WERI-Rb-1 (cell line): Measurements from ENCODE around the gene AARS2.

Experiments used
- DNase-seq: peaks from one replicate; pipeline ENCODE4 v3.0.0-alpha.2; 2020
- H3K27ac ChIP-seq: fragments of 250-450 bp; sonication (Bioruptor Pico); 2 replicates; pipeline ENCODE4 v1.5.1; 2020; ENCODE audit warnings: mild to moderate bottlenecking, moderate library complexity
- H3K27me3 ChIP-seq: fragments of 250-450 bp; sonication (Bioruptor Pico); 2 replicates; pipeline ENCODE4 v1.5.1; 2021; ENCODE audit warnings: mild to moderate bottlenecking, low read depth, moderate library complexity; ENCODE audit not compliant: insufficient read depth, severe bottlenecking
- H3K36me3 ChIP-seq: fragments of 250-450 bp; sonication (Bioruptor Pico); 2 replicates; pipeline ENCODE4 v1.5.1; 2020; ENCODE audit warnings: mild to moderate bottlenecking, moderate library complexity
- H3K4me3 ChIP-seq: 2 replicates; pipeline ENCODE4 v1.5.1; 2011; ENCODE audit warnings: low read depth, mild to moderate bottlenecking, control low read depth, low read length
- H3K9me3 ChIP-seq: fragments of 250-450 bp; sonication (Bioruptor Pico); 2 replicates; pipeline ENCODE4 v1.5.1; 2021; ENCODE audit warnings: mild to moderate bottlenecking, moderate library complexity; ENCODE audit not compliant: severe bottlenecking
- TF ChIP-seq, protein P1 (sequence below): IDR thresholded peaks from 2 replicates; pipeline ENCODE4 v1.5.1; 2011; ENCODE audit warnings: low read depth, mild to moderate bottlenecking, control low read depth, inconsistent platforms, low read length

AARS2 gene

DNA sequence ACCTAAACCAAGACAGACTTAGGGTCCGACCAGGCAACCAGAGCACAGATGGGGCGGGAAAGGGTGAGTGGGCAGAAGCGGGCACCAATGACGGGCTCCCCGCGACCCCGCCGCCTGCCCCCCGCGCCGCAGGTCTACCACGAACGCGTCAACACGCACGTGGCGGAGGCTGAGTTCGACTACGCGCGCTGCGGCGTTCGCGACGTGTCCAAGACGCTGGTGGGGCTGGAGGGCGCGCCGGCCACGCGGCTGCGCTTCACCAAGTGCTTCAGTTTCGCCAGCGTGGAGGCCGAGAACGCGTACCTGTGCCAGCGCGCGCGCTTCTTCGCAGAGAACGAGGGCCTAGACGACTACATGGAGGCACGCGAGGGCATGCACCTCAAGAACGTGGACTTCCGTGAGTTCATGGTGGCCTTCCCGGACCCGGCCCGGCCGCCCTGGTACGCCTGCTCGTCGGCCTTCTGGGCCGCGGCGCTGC is 37.8 kb downstream of the AARS2 start:
- H3K4me3 ChIP-seq: no peak overlapping the region
- peaks cover 40% of the 10 kb centered on the region for H3K36me3 ChIP-seq
- no peaks in the 10 kb centered on the region for H3K27me3 ChIP-seq
- no peaks in the 10 kb centered on the region for H3K9me3 ChIP-seq
- TF ChIP-seq, protein P1, sequence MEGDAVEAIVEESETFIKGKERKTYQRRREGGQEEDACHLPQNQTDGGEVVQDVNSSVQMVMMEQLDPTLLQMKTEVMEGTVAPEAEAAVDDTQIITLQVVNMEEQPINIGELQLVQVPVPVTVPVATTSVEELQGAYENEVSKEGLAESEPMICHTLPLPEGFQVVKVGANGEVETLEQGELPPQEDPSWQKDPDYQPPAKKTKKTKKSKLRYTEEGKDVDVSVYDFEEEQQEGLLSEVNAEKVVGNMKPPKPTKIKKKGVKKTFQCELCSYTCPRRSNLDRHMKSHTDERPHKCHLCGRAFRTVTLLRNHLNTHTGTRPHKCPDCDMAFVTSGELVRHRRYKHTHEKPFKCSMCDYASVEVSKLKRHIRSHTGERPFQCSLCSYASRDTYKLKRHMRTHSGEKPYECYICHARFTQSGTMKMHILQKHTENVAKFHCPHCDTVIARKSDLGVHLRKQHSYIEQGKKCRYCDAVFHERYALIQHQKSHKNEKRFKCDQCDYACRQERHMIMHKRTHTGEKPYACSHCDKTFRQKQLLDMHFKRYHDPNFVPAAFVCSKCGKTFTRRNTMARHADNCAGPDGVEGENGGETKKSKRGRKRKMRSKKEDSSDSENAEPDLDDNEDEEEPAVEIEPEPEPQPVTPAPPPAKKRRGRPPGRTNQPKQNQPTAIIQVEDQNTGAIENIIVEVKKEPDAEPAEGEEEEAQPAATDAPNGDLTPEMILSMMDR: no peak
- no peak for DNase-seq
- H3K27ac ChIP-seq: no peak overlapping the region

DNA sequence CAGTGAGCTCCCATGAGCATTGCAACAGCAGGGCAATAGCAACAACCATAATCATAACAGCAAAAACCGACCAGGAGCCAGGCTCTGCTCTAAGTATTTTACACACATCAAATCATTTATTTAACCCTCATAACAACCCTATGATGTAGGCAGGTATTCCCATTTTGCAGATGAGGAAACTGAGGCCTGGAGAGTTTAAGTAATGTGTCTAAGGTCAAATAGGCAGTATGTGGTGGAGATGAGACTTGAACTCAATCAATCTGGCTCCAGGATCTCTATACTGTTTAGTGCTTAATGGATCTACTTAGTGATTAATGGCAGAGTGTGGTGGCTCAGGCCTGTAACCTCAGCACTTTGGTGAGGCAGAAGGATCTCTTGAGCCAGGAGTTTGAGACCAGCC is 39.5 kb downstream of the AARS2 start:
- no peak overlapping the region for H3K4me3 ChIP-seq
- H3K27ac ChIP-seq: no peak overlapping the region
- H3K9me3 ChIP-seq: no peaks in the 10 kb centered on the region
- no peak for DNase-seq
- H3K36me3 ChIP-seq: peaks cover 40% of the 10 kb centered on the region
- no peaks in the 10 kb centered on the region for H3K27me3 ChIP-seq
- TF ChIP-seq, protein P1: no peak

DNA sequence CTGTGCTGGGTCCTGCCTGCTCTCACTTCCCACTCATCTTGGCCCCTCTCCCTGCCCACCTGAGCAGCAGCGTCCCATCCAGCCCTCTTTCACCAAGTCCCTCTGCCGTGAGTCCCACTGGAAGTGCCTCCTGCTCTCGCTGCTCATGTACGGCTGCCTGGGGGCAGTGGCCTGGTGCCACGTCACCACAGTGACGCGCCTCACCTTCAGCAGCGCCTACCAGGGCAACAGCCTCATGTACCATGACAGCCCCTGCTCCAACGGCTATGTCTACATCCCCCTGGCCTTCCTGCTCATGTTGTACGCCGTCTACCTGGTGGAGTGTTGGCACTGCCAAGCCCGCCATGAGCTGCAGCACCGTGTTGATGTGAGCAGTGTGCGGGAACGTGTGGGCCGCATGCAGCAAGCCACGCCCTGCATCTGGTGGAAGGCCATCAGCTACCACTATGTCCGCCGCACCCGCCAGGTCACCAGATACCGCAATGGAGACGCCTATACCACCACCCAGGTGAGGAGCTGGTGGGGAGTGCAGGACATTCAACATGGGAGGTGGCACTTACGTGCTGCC is 40.1 kb downstream of the AARS2 start:
- Histone ChIP-seq H3K9me3 (no peaks in the 10 kb centered on the region), H3K27ac (no peak overlapping the region), H3K27me3 (no peaks in the 10 kb centered on the region), H3K4me3 (no peak overlapping the region), H3K36me3 (peaks cover 40% of the 10 kb centered on the region)
- TF ChIP-seq, protein P1: no peak
- DNase-seq: no peak

DNA sequence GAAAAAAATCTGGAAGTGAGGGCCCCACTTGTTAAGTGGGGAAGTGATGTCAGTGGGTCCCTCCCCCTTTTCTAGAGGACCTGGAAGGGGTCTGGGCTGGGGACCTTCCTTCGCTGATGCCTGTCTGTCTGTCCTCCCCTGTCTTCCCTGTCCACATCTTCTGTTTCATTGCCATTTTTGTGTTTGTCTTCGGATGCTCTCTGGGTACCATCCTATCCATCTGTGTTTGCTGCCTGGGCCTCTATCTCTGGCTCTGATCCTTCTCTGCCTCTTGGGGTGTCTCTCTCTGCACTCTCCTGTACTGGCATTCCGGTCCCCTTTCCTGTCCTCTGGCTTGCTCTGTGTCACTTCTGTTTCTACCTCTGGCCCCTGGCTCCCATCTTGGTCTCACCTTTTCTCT is 40.6 kb downstream of the AARS2 start:
- no peak for DNase-seq
- TF ChIP-seq, protein P1: no peak
- Histone ChIP-seq H3K27me3 (no peaks in the 10 kb centered on the region), H3K9me3 (no peaks in the 10 kb centered on the region), H3K36me3 (peaks cover 40% of the 10 kb centered on the region), H3K4me3 (no peak overlapping the region), H3K27ac (no peak overlapping the region)

DNA sequence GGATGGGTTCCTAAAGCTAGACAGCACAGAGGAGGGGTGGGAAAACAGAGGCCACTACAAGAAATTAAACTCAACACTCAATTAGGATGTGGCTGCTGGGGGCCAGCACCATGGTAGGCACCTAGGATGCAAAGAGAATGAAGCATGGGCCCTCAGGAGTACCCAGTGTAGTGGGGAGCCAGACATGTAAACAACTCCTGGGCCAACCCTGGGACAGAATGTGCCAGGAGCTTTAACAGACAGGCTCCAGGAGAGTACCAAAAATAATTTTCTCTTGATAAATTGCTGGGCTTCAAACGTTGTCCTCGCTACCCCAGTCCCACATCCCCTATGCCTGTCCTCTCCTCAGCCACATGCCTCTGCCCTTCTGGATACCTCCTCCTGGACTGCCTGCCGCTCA is 41.2 kb downstream of the AARS2 start:
- Histone ChIP-seq H3K36me3 (peaks cover 38% of the 10 kb centered on the region), H3K27ac (no peak overlapping the region), H3K4me3 (no peak overlapping the region), H3K9me3 (no peaks in the 10 kb centered on the region), H3K27me3 (no peaks in the 10 kb centered on the region)
- no peak for DNase-seq
- TF ChIP-seq, protein P1: no peak

DNA sequence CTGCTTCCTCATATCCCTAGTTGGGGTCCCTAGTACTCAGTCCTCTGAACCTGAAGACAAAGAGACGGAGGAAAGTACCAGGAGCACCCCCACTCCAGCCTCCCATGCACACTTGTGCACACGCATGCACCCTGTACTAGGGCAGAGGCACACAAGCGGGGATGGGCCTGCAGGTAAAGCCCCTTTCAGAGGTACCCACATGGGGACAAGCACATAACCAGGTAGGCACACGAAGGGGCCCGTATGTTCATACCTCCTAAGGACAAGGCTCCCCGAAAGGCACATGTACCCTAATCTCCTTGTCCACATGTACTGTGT is 41.8 kb downstream of the AARS2 start:
- no peak for DNase-seq
- Histone ChIP-seq H3K36me3 (peaks cover 32% of the 10 kb centered on the region), H3K4me3 (peak overlapping the region; percentile 44), H3K27ac (peak overlapping the region; percentile 59), H3K9me3 (no peaks in the 10 kb centered on the region), H3K27me3 (no peaks in the 10 kb centered on the region)
- TF ChIP-seq, protein P1: no peak
